Keratinocyte (primary cell): Measurements from ENCODE around the gene CHST13. TPM values are rescaled to one million over a fixed set of nuclear protein-coding genes. Genes with fewer than 3 reads are reported as not detected.

ENCODE experiments used
- DNase-seq: peaks from one replicate; pipeline ENCODE4 v3.0.0-alpha.2; 2011; ENCODE audit warnings: low read depth, missing footprints, low spot score
- FAIRE-seq: peaks from 2 replicates; lab custom pipeline; 2011; peaks lifted over from hg19 to GRCh38; lab: Jason Lieb, UNC
- H2AFZ ChIP-seq: 2 replicates; pipeline ENCODE4 v1.6.0; 2012; ENCODE audit warnings: low read length, control low read depth, inconsistent platforms; ENCODE audit not compliant: control insufficient read depth
- H3K27ac ChIP-seq: 2 replicates; pipeline ENCODE4 v1.5.1; 2011; ENCODE audit warnings: low read length; ENCODE audit not compliant: control insufficient read depth, insufficient read depth
- H3K27me3 ChIP-seq: 3 replicates; pipeline ENCODE4 v1.6.0; 2011; ENCODE audit warnings: low read length; ENCODE audit not compliant: control insufficient read depth, insufficient read depth; ENCODE audit errors: extremely low read depth
- H3K36me3 ChIP-seq, 2 experiments: 2 replicates in 1 of 2; 3 replicates in 1 of 2; pipeline ENCODE4 v1.5.1; 2011; ENCODE audit warnings: low read length in 2 of 2, mild to moderate bottlenecking in 1 of 2; ENCODE audit not compliant: control insufficient read depth in 2 of 2, insufficient read depth in 2 of 2; ENCODE audit errors: extremely low read depth in 1 of 2
- H3K4me1 ChIP-seq: 3 replicates; pipeline ENCODE4 v1.5.1; 2011; ENCODE audit warnings: low read length; ENCODE audit not compliant: control insufficient read depth, insufficient read depth; ENCODE audit errors: extremely low read depth
- H3K4me2 ChIP-seq: 3 replicates; pipeline ENCODE4 v1.6.0; 2011; ENCODE audit warnings: low read depth, low read length; ENCODE audit not compliant: control insufficient read depth, insufficient read depth; ENCODE audit errors: extremely low read depth
- H3K4me3 ChIP-seq, 3 experiments: fragments of 200-600 bp in 1 of 3; sonication (generic) in 1 of 3; 2 replicates in 2 of 3; 3 replicates in 1 of 3; pipeline ENCODE4 v1.5.1; 2011 to 2016; ENCODE audit warnings: low read length in 3 of 3, mild to moderate bottlenecking in 3 of 3, control low read depth in 2 of 3, inconsistent platforms in 1 of 3, low read depth in 1 of 3, mixed read lengths in 1 of 3, mixed run types in 1 of 3, moderate library complexity in 1 of 3; ENCODE audit not compliant: control insufficient read depth in 2 of 3, insufficient read depth in 2 of 3; ENCODE audit errors: extremely low read depth in 1 of 3
- H3K79me2 ChIP-seq: 2 replicates; pipeline ENCODE4 v1.6.0; 2012; ENCODE audit warnings: low read length; ENCODE audit not compliant: control insufficient read depth, insufficient read depth
- H3K9ac ChIP-seq: 3 replicates; pipeline ENCODE4 v1.6.0; 2011; ENCODE audit warnings: low read length; ENCODE audit not compliant: control insufficient read depth, insufficient read depth; ENCODE audit errors: extremely low read depth
- H3K9me1 ChIP-seq: 3 replicates; pipeline ENCODE4 v1.6.0; 2011; ENCODE audit warnings: low read length; ENCODE audit not compliant: control insufficient read depth, insufficient read depth; ENCODE audit errors: extremely low read depth
- H3K9me3 ChIP-seq: 2 replicates; pipeline ENCODE4 v1.5.1; 2012; ENCODE audit warnings: low read depth, low read length; ENCODE audit not compliant: control insufficient read depth
- H4K20me1 ChIP-seq: 3 replicates; pipeline ENCODE4 v1.6.0; 2011; ENCODE audit warnings: low read length; ENCODE audit not compliant: control insufficient read depth, insufficient read depth; ENCODE audit errors: extremely low read depth
- EZH2 ChIP-seq: IDR thresholded peaks from one replicate; pipeline ENCODE4 v1.6.1; 2012; ENCODE audit warnings: inconsistent platforms, mild to moderate bottlenecking, low read length, moderate library complexity
- dilution Hi-C: fragments of 300-500 bp; cut with MboI; formaldehyde crosslinking; loops from one replicate; pipeline ENCODE4 v1.7.0; 2020; ENCODE audit warnings: low sequenced_read_pairs; ENCODE audit not compliant: extremely low pct_ligation_motif_present
- polyA plus RNA-seq, 5 experiments: library from polyadenylated mRNA; depleted of rRNA in 3 of 5; stranded (reverse) in 3 of 5; stranded (forward) in 1 of 5; unstranded in 1 of 5; fragments of >200 nt; gene quantifications; 1 replicate in 1 of 5; 2 replicates in 3 of 5; 3 replicates in 1 of 5; pipeline versions ENCODE4 v1.2.1 to v1.2.3, GENCODE V29; 2011 to 2012; ENCODE audit warnings: missing spikeins in 2 of 5, low read depth in 1 of 5, low replicate concordance in 1 of 5
- TF ChIP-seq, protein P1 (sequence below), 3 experiments: IDR thresholded peaks in 1 of 3; conservative IDR thresholded peaks in 1 of 3; optimal IDR thresholded peaks in 1 of 3; 2 replicates in 2 of 3; 3 replicates in 1 of 3; pipeline versions ENCODE3 to v1.5.1; 2011; ENCODE audit warnings: low read length in 3 of 3, mild to moderate bottlenecking in 3 of 3, moderate library complexity in 2 of 3, control low read depth in 1 of 3, inconsistent platforms in 1 of 3; ENCODE audit not compliant: insufficient read depth in 2 of 3; ENCODE audit errors: extremely low read depth in 1 of 3

CHST13 gene
- polyA plus RNA-seq, 1 donor (not counting 4 experiments of a cell fraction or from before 2014, with no cell fraction given): not detected

DNA sequence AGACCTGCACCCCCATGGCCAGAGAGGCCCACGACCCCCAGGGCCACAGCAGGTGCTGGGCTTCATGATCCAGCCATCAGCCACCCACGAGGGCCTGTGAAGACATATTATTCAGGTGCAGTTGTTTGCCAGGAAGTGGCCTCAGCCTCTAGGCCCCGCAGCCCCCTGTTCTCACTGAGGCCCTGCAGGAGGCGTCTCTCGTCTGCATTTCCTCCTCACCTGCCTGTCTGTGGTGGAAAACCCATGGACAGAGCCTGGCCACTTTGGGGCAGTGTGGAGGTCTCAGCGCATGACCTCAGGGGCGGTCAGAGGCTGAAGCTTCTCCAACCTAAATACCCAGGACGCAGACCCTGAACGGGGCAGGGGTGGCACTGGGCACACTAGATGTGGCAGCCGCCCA lies 25.0 kb upstream of the CHST13 start:
- H2AFZ ChIP-seq: no peak overlapping the region
- no peaks in the 10 kb centered on the region for H4K20me1 ChIP-seq
- no peak for TF ChIP-seq EZH2
- TF ChIP-seq, protein P1, sequence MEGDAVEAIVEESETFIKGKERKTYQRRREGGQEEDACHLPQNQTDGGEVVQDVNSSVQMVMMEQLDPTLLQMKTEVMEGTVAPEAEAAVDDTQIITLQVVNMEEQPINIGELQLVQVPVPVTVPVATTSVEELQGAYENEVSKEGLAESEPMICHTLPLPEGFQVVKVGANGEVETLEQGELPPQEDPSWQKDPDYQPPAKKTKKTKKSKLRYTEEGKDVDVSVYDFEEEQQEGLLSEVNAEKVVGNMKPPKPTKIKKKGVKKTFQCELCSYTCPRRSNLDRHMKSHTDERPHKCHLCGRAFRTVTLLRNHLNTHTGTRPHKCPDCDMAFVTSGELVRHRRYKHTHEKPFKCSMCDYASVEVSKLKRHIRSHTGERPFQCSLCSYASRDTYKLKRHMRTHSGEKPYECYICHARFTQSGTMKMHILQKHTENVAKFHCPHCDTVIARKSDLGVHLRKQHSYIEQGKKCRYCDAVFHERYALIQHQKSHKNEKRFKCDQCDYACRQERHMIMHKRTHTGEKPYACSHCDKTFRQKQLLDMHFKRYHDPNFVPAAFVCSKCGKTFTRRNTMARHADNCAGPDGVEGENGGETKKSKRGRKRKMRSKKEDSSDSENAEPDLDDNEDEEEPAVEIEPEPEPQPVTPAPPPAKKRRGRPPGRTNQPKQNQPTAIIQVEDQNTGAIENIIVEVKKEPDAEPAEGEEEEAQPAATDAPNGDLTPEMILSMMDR (optimal IDR thresholded peaks at IDR 0.05 in 1 of 3, IDR thresholded peaks at IDR 0.05 in 1 of 3, conservative IDR thresholded peaks at IDR 0.05 in 1 of 3; ENCODE audit: extremely low read depth in 1 of 3, insufficient read depth in 2 of 3, low read length in 3 of 3): no peak
- no peak overlapping the region for H3K4me2 ChIP-seq
- no peaks in the 10 kb centered on the region for H3K4me1 ChIP-seq
- FAIRE-seq (no peak), DNase-seq (no peak)
- peaks cover 8% of the 10 kb centered on the region for H3K27me3 ChIP-seq
- no peak overlapping the region for H3K9ac ChIP-seq
- no peak overlapping the region for H3K27ac ChIP-seq
- H3K79me2 ChIP-seq: no peaks in the 10 kb centered on the region
- dilution Hi-C loops: no loop called here
- H3K4me3 ChIP-seq: no peak overlapping the region
- H3K9me3 ChIP-seq: no peaks in the 10 kb centered on the region
- no peaks in the 10 kb centered on the region for H3K9me1 ChIP-seq
- H3K36me3 ChIP-seq: no peaks in the 10 kb centered on the region

DNA sequence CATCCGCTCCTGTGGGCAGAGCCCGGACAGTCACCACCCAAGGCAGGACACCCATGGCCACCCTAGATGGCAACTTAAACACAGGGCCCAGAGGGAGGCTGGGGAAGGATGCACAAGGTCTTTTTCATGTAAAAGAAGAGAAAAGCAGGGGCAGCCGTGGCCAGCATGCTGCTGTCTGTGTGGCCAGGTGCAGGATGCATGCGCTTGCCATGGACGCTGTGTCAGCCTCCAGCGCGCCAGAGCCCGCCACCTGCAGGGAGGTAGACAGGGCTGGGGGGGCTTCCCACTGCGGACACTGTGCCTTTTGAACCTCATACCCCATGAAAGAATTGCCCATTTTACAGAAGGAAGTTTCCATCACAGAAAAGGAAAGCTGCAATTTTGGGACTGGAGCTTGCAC lies 24.6 kb upstream of the CHST13 start:
- dilution Hi-C loops: no loop called here
- H3K9ac ChIP-seq: no peak overlapping the region
- no peaks in the 10 kb centered on the region for H4K20me1 ChIP-seq

More for the DNA sequence above, 24.6 kb upstream of the CHST13 start:
- H3K27ac ChIP-seq: no peak overlapping the region
- DNase-seq (no peak), FAIRE-seq (no peak)
- no peak overlapping the region for H3K4me2 ChIP-seq
- no peaks in the 10 kb centered on the region for H3K36me3 ChIP-seq
- no peaks in the 10 kb centered on the region for H3K79me2 ChIP-seq
- no peaks in the 10 kb centered on the region for H3K9me3 ChIP-seq
- H3K4me1 ChIP-seq: no peaks in the 10 kb centered on the region
- H3K27me3 ChIP-seq: peaks cover 10% of the 10 kb centered on the region
- TF ChIP-seq, protein P1 (optimal IDR thresholded peaks at IDR 0.05 in 1 of 3, IDR thresholded peaks at IDR 0.05 in 1 of 3, conservative IDR thresholded peaks at IDR 0.05 in 1 of 3; ENCODE audit: extremely low read depth in 1 of 3, insufficient read depth in 2 of 3, low read length in 3 of 3): no peak
- TF ChIP-seq EZH2: no peak
- no peaks in the 10 kb centered on the region for H3K9me1 ChIP-seq
- H2AFZ ChIP-seq: no peak overlapping the region
- no peak overlapping the region for H3K4me3 ChIP-seq
